MV-4-11 (cell line): Measurements from ENCODE around the gene LIPA.
A peak's percentile ranks its signal among the peaks of the same experiment; 100 is the strongest.
"Not testable (repeated sequence)": the region's sequence is repeated elsewhere in the genome, so short reads cannot be mapped to it uniquely, and the experiment has no call there.

Source experiments
- DNase-seq: peaks from one replicate; lab custom pipeline; 2025; lab: John Stamatoyannopoulos, UW

LIPA gene

GRCh38 chr10:89251409-89252224 lies at the start of gene LIPA:
TSS of gene LIPA (minus strand) at chr10:89251775. CDS start at chr10:89247648, 4,127 bp downstream.
- peak; percentile 99 for DNase-seq

- peak; percentile 89 for DNase-seq
These were observed 49.7 kb upstream of the LIPA start for GRCh38 chr10:89301232-89301631.

DNA sequence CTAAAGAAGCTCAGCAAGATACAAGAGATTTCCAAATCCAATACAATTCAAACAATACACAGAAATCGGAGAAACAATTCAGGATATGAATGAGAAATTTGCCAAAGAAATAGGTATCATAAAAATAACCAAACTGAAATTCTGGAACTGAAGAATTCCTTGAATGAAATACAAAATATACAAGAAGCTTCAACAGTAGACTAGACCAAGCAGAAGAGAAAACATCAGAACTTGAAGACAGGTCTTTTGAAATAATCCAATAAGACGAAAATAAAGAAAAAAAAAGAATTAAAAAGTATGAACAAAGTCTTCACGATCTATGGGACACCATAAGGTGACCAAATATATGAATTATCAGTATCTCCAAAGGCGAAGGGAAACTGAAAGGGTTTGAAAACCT lies 47.5 kb upstream of the LIPA start:
- no peak for DNase-seq

DNA sequence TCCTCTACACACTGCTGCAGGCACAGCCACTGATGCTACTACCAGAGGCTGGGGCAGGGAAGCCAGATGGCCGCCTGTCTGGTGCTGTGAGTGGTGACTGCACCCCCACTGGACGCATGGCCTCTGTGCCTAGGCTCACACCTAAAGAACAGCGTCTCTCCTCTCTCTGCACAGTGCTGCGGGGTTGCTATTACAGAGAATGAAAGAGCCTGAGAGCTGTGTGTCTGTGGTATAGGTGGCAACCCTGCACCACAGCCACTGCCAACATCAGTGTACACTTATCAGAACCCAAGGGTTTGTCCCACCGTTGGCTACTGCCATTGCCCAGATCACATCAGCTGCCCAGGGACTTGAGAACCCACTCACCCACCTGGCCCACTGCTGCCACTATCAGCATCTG lies 46.2 kb upstream of the LIPA start:
- no peak for DNase-seq

GRCh38 chr10:89297356-89297755 lies 45.8 kb upstream of the LIPA start:
- no peak for DNase-seq

GRCh38 chr10:89296220-89296648 lies 44.7 kb upstream of the LIPA start:
- peak; percentile 94 for DNase-seq

DNA sequence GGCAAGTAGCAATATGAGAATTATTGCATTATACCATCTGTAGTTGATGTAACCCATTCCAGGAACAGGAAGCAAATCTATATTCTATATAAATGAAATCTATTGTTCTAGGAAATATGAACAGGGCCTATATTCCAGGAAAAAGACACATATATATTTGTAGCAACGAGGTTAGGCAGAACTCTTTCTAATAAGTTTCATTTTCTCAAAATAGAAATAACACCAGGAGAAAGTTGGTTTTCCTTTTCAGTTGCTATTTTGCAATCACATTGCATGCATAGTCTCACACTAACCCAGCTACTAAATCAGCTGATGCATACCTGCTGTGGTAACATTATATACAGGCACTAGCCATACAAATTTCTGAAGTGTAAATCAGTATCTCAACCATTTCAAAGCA lies 44.0 kb upstream of the LIPA start:
- DNase-seq = peak; percentile 88

GRCh38 chr10:89294721-89295239 lies 43.2 kb upstream of the LIPA start:
- no peak for DNase-seq

- not testable (repeated sequence) for DNase-seq
These were observed 33.7 kb upstream of the LIPA start for GRCh38 chr10:89285303-89285702.

DNA sequence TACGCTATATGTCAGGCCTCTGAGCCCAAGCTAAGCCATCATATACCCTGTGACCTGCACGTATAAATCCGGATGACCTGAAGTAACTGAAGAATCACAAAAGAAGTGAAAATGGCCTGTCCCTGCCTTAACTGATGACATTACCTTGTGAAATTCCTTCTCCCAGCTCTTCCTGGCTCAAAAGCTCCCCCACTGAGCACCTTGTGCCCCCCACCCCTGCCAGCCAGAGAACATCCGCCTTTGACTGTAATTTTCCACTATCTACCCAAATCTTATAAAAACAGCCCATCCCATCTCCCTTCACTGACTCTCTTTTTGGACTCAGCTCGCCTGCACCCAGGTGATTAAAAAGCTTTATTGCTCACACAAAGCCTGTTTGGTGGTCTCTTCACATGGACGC lies 33.1 kb upstream of the LIPA start:
- DNase-seq = not testable (repeated sequence)

GRCh38 chr10:89283936-89284475 lies 32.4 kb upstream of the LIPA start:
- no peak for DNase-seq

GRCh38 chr10:89283025-89283935 lies 31.7 kb upstream of the LIPA start:
- DNase-seq = peak; percentile 35

DNA sequence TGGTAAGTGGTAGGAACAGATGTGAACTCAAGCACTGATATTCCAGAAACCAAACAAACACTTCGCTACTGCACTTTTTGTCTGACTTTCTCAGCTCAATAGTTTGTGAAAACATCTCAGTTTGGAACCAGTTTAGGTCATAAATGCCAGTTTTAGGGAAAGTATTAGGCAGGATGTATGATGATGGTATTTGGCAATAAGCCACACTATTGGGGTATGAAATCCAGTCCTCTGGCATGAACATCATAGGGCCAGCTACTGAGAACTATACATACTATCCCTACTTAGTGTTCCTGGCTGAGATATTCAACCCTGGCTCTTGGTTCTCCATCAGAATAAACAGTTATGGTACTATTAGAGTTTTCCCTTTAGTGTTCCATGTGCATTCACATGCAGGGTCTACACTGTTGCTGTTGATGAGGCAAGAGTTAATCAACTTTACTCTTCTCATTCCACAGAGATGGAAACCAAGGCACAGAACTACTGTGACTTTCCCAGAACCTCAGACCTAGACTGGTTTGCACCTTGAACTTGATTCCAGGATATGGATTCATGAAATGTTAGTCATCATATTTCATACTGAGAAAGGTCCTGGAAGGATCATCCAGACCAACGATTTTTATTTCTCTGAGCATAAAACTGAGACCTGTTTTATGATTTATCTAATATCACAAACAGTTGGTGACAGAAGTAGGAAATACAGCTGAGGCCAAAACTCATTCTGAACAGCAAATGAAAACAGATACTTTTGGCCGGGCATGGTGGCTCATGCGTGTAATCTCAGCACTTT lies 30.2 kb upstream of the LIPA start:
- no peak for DNase-seq

DNA sequence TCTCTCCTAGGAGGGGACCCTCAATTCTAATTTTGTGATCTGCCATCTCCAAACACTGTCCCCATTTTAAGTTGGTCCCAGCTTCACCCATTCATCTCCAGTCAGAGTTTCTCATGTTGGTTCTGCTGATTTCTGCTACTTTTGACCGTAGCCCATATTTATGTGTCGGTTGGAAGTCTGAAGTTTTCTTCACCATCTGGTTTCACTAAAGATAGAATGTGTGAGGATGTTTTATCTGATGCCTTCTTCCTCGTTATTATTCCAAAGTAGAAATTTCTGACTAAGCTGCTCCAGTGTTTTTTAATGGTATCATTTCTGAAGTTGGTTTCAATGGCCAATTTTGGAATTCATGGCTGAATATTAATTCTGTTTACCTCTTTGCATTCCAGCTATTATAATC lies 28.9 kb upstream of the LIPA start:
- no peak for DNase-seq

GRCh38 chr10:89279421-89279869 lies 27.9 kb upstream of the LIPA start:
- no peak for DNase-seq

DNA sequence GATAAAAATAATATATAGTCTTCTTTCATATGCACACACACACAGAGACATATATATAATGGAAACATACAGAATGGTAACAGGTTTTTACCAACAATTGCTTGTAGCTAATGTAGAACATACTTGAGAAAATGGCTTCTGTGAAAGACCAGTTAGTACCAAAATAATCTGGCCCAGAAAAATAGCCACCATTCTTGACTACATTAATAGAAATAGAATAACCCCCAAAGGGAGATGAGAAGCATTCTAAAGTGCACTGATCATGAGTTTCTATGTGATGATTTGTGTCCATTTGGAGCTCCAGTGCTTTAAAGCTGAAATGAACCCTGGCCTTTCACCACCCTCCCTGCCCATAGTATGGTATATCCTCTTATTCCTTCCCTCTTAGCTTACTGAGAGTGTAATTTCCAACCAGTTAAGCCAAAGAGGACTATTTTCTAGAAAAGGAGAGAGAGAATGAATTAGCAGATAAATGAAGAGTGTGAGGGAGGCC lies 27.4 kb upstream of the LIPA start:
- DNase-seq = no peak

DNA sequence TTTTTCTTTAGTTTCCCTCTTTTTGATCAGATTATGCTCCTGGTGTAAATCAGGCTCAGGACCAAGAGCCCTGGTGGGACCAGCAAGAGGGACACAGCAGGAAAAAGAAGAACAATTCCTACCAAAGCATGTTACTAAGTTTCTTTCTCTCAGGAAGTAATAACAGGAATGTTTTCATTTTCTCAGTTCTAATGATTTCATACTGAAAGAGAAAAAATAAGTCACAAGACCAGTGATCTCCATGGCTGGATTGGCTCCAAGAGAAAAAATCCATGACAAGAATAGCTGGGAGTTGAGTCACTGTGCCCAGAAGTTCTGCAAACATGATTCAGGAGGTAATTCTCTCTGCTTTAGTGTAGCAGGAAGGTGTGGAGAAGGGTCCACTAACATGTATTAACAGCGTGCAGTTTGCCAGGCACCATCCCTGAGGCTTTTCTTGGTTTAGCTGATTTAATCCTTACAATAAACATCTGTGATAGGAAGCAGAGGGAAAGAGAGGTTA lies 26.5 kb upstream of the LIPA start:
- no peak for DNase-seq

- DNase-seq = no peak
These were observed 23.8 kb upstream of the LIPA start for GRCh38 chr10:89275383-89275782.

DNA sequence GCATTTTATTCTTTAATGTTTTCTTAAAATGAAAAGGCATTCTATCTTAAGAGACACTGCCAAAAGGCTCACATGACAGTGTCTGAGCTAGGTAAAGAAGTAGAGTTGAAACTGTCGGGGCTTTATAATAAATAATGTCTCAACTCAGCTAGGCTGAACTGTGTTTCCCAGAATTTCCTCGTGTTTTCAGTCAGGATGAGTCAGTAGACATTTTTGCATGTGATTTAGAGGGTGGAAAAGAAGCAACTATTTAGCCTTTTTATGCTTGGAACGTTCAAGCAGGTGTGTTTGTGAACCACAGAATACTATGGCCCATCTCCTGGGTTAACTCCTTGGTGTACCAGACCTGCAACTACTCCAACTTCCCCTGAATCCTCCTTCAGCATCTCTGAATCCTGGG lies 23.4 kb upstream of the LIPA start:
- DNase-seq = no peak

DNA sequence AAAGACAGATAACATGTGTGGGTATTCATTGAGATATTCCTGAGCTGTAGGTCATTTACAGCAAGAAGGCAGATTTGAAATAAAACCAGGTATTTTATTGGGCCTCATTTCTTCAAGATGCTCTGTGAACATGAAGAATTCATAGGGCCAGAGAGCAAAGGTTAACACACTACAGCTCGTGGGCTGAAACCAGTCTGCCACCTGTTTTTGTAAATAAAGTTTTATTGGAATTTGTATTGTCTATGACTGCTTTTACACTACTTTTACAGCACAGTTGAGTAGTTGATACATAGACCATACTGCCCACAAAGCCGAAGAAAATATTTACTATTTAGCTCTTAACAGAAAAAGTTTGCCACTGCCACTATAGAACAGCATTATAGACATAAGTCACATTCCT lies 22.1 kb upstream of the LIPA start:
- no peak for DNase-seq

- DNase-seq = no peak
These were observed 20.0 kb upstream of the LIPA start for GRCh38 chr10:89271532-89271931.
